ENCODE data around the gene ZNF30.

- no peak for TF ChIP-seq CTCF (IDR thresholded peaks at IDR 0.05)
- TF ChIP-seq POLR2A (IDR thresholded peaks at IDR 0.05; ENCODE audit: low read depth): no peak
- no peak for TF ChIP-seq POLR2AphosphoS5 (IDR thresholded peaks at IDR 0.05)
- no peak for TF ChIP-seq EP300 (IDR thresholded peaks at IDR 0.05)
Measured at GRCh38 chr19:34959021-34959420, 32.3 kb downstream of the ZNF30 start.

Measured in esophagus muscularis mucosa (tissue), 4 donors.